GM12892 (cell line): ENCODE results near the gene SRBD1.

Experiments
- POLR2A ChIP-seq: IDR thresholded peaks from 2 replicates; pipeline ENCODE4 v1.6.1; 2011; ENCODE audit warnings: low read depth, low read length, control low read depth
- POLR2AphosphoS5 ChIP-seq: IDR thresholded peaks from 2 replicates; pipeline ENCODE4 v1.6.1; 2011; ENCODE audit warnings: low read depth, low read length, control low read depth
- TAF1 ChIP-seq: IDR thresholded peaks from 2 replicates; pipeline ENCODE4 v1.6.1; 2011; ENCODE audit warnings: low read depth, mild to moderate bottlenecking, control low read depth, low read length, borderline replicate concordance

- no peak for TF ChIP-seq POLR2AphosphoS5
- no peak for TF ChIP-seq POLR2A
- no peak for TF ChIP-seq TAF1
Measured at GRCh38 chr2:45648636-45649035, 37.6 kb upstream of the SRBD1 start.
